HG03139 (cell line): ENCODE measurements around the gene LUC7L.
"Not testable (repeated sequence)": the region's sequence is repeated elsewhere in the genome, so short reads cannot be mapped to it uniquely, and the experiment has no call there.

ENCODE experiments used
- ATAC-seq: cut with Tn5 transposase; IDR thresholded peaks from one replicate; pipeline ENCODE4 v1.9.1; 2021; ENCODE audit not compliant: unreplicated experiment

The LUC7L gene

GRCh38 chr16:180681-181564 lies 48.3 kb downstream of the LUC7L start:
- ATAC-seq = no peak

- no peak for ATAC-seq
Observed at GRCh38 chr16:180101-180675, 49.1 kb downstream of the LUC7L start, which contains the start of gene HBQ1. Gene HBQ1, plus strand, starts transcription at chr16:180459. Its CDS starts 28 bp downstream, at chr16:180487.

- no peak for ATAC-seq
Observed at GRCh38 chr16:179211-180092, 49.8 kb downstream of the LUC7L start.

- ATAC-seq = no peak
Observed at GRCh38 chr16:178668-179015, 50.6 kb downstream of the LUC7L start.

GRCh38 chr16:177981-178667 lies 51.1 kb downstream of the LUC7L start:
- ATAC-seq = no peak

- ATAC-seq = no peak
Observed at GRCh38 chr16:177394-177822, 51.8 kb downstream of the LUC7L start.

- not testable (repeated sequence) for ATAC-seq
Observed at GRCh38 chr16:176477-177382, 52.5 kb downstream of the LUC7L start, which contains the start of gene HBA1. Gene HBA1, plus strand, starts transcription at chr16:176680. Its CDS starts 37 bp downstream, at chr16:176717.

DNA sequence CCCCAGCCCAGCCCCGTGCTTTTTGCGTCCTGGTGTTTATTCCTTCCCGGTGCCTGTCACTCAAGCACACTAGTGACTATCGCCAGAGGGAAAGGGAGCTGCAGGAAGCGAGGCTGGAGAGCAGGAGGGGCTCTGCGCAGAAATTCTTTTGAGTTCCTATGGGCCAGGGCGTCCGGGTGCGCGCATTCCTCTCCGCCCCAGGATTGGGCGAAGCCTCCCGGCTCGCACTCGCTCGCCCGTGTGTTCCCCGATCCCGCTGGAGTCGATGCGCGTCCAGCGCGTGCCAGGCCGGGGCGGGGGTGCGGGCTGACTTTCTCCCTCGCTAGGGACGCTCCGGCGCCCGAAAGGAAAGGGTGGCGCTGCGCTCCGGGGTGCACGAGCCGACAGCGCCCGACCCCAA lies 53.2 kb downstream of the LUC7L start:
- not testable (repeated sequence) for ATAC-seq

GRCh38 chr16:175011-175949 lies 54.0 kb downstream of the LUC7L start:
- ATAC-seq = no peak

GRCh38 chr16:173928-174769 lies 55.1 kb downstream of the LUC7L start:
- ATAC-seq = not testable (repeated sequence)

GRCh38 chr16:173211-173854 lies 55.9 kb downstream of the LUC7L start:
- not testable (repeated sequence) for ATAC-seq

DNA sequence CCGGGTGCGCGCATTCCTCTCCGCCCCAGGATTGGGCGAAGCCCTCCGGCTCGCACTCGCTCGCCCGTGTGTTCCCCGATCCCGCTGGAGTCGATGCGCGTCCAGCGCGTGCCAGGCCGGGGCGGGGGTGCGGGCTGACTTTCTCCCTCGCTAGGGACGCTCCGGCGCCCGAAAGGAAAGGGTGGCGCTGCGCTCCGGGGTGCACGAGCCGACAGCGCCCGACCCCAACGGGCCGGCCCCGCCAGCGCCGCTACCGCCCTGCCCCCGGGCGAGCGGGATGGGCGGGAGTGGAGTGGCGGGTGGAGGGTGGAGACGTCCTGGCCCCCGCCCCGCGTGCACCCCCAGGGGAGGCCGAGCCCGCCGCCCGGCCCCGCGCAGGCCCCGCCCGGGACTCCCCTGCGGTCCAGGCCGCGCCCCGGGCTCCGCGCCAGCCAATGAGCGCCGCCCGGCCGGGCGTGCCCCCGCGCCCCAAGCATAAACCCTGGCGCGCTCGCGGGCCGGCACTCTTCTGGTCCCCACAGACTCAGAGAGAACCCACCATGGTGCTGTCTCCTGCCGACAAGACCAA lies 56.8 kb downstream of the LUC7L start, which contains the start of gene HBA2:
Gene HBA2 (plus strand): TSS at position 503 of the 568 bp plus-strand sequence. CDS start 37 bp downstream, at position 540.
- ATAC-seq = not testable (repeated sequence)

GRCh38 chr16:170788-171187 lies 58.5 kb downstream of the LUC7L start:
- no peak for ATAC-seq

GRCh38 chr16:170088-170507 lies 59.2 kb downstream of the LUC7L start:
- ATAC-seq = not testable (repeated sequence)

DNA sequence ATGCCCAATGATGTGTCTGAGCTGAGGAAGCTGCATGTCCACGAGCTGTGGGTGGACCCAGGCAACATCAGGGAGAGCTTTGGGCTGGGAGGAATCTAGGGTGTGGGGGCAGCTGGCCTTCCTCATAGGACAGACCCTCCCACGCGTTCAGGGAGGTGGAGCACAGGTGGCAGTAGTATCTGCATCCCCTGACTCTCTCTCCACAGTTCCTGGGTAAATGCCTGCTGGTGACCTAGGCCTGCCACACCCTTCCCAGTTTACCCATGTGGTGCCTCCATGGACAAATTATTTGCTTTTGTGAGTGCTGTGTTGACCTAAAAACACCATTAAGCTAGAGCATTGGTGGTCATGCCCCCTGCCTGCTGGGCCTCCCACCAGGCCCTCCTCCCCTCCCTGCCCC lies 60.2 kb downstream of the LUC7L start:
- no peak for ATAC-seq

- no peak for ATAC-seq
Observed at GRCh38 chr16:168424-168823, 60.8 kb downstream of the LUC7L start.
